CD14-positive monocyte (primary cell): ENCODE data around the gene E2F4. TPM values are rescaled to one million over a fixed set of nuclear protein-coding genes. Genes with fewer than 3 reads are reported as not detected.

Experiments
- DNase-seq, 3 donors: peaks; one replicate each; pipeline ENCODE4 v3.0.0-alpha.2; 2011 to 2022
- H2AFZ ChIP-seq: 2 replicates; pipeline ENCODE4 v1.6.0; 2012; ENCODE audit warnings: mild to moderate bottlenecking, low read depth, low read length, inconsistent platforms; ENCODE audit not compliant: insufficient read depth, poor library complexity, severe bottlenecking
- H3K27ac ChIP-seq, 2 donors: 1 replicate in 1 of 2; 2 replicates in 1 of 2; pipeline ENCODE4 v1.5.1; 2012 to 2013; ENCODE audit warnings: low read length in 2 of 2, control low read depth in 1 of 2, inconsistent platforms in 1 of 2, low read depth in 1 of 2, mild to moderate bottlenecking in 1 of 2
- H3K27me3 ChIP-seq, 2 donors: one replicate each; pipeline versions ENCODE4 v1.6.0 to v1.6.1; 2011 to 2013; ENCODE audit warnings: low read length in 2 of 2; ENCODE audit not compliant: control insufficient read depth in 2 of 2, insufficient read depth in 2 of 2
- H3K36me3 ChIP-seq, 2 donors: replicated peaks in 1 of 2; 1 replicate in 1 of 2; 2 replicates in 1 of 2; pipeline versions ENCODE4 v1.5.1 to v1.6.1; 2012 to 2013; ENCODE audit warnings: low read length in 2 of 2, control low read depth in 1 of 2, inconsistent platforms in 1 of 2, mild to moderate bottlenecking in 1 of 2; ENCODE audit not compliant: insufficient read depth in 2 of 2, control insufficient read depth in 1 of 2
- H3K4me1 ChIP-seq, 2 donors: 1 replicate in 1 of 2; 2 replicates in 1 of 2; pipeline versions ENCODE4 v1.5.1 to v1.6.1; 2012 to 2013; ENCODE audit warnings: low read length in 2 of 2, control low read depth in 1 of 2, inconsistent platforms in 1 of 2, mild to moderate bottlenecking in 1 of 2, moderate library complexity in 1 of 2; ENCODE audit not compliant: insufficient read depth in 2 of 2, control insufficient read depth in 1 of 2
- H3K4me2 ChIP-seq: replicated peaks from 2 replicates; pipeline ENCODE3; 2012; ENCODE audit warnings: low read length, moderate library complexity, mild to moderate bottlenecking; ENCODE audit not compliant: poor library complexity, severe bottlenecking; ENCODE audit errors: extremely low read depth
- H3K4me3 ChIP-seq, 3 experiments: fragments of 200-600 bp in 1 of 3; sonication (generic) in 1 of 3; replicated peaks in 1 of 3; 1 replicate in 2 of 3; 2 replicates in 1 of 3; pipeline ENCODE4 v1.5.1; 2011 to 2013; ENCODE audit warnings: low read length in 3 of 3, mild to moderate bottlenecking in 3 of 3, control low read depth in 2 of 3, low read depth in 2 of 3, inconsistent platforms in 1 of 3, moderate library complexity in 1 of 3
- H3K79me2 ChIP-seq: 2 replicates; pipeline ENCODE4 v1.6.0; 2012; ENCODE audit warnings: mild to moderate bottlenecking, control low read depth, inconsistent platforms, low read length, moderate library complexity; ENCODE audit not compliant: insufficient read depth
- H3K9ac ChIP-seq: 2 replicates; pipeline ENCODE4 v1.6.0; 2017; ENCODE audit warnings: low read length, mild to moderate bottlenecking; ENCODE audit not compliant: insufficient read depth, poor library complexity, severe bottlenecking
- H3K9me3 ChIP-seq, 2 donors: replicated peaks in 1 of 2; 1 replicate in 1 of 2; 2 replicates in 1 of 2; pipeline versions ENCODE4 v1.5.1 to v1.6.1; 2012 to 2013; ENCODE audit warnings: low read length in 2 of 2, control low read depth in 1 of 2; ENCODE audit not compliant: control insufficient read depth in 1 of 2, insufficient read depth in 1 of 2
- H4K20me1 ChIP-seq: 2 replicates; pipeline ENCODE4 v1.6.0; 2012; ENCODE audit warnings: mild to moderate bottlenecking, low read length, control low read depth, moderate library complexity; ENCODE audit not compliant: insufficient read depth
- H3K27ac Mint-ChIP-seq, 7 donors: one replicate each; pipeline ENCODE4 v1.8.0; 2020; ENCODE audit warnings: mild to moderate bottlenecking in 7 of 7, mixed read lengths in 7 of 7, moderate library complexity in 6 of 7, inconsistent platforms in 2 of 7
- H3K27me3 Mint-ChIP-seq, 3 donors: one replicate each; pipeline ENCODE4 v1.8.0; 2021 to 2022; ENCODE audit warnings: low read depth in 3 of 3, mild to moderate bottlenecking in 3 of 3, mixed read lengths in 3 of 3, moderate library complexity in 3 of 3, inconsistent platforms in 1 of 3
- H3K36me3 Mint-ChIP-seq, 2 donors: one replicate each; pipeline ENCODE4 v1.8.0; 2020; ENCODE audit warnings: mixed read lengths in 2 of 2, inconsistent platforms in 1 of 2, mild to moderate bottlenecking in 1 of 2
- H3K4me1 Mint-ChIP-seq: one replicate; pipeline ENCODE4 v1.8.0; 2020; ENCODE audit warnings: mild to moderate bottlenecking, mixed read lengths
- H3K4me3 Mint-ChIP-seq, 2 donors: one replicate each; pipeline ENCODE4 v1.8.0; 2020; ENCODE audit warnings: mild to moderate bottlenecking in 2 of 2, mixed read lengths in 2 of 2, moderate library complexity in 1 of 2
- H3K9me3 Mint-ChIP-seq, 7 donors: one replicate each; pipeline ENCODE4 v1.8.0; 2020 to 2022; ENCODE audit warnings: mixed read lengths in 7 of 7, mild to moderate bottlenecking in 6 of 7, moderate library complexity in 6 of 7, inconsistent platforms in 2 of 7
- WGBS: methylation state at CpG from one replicate; pipeline ENCODE4 v1.1.5; 2013; ENCODE audit warnings: missing lambda C conversion rate; ENCODE audit not compliant: insufficient coverage; 5-methylcytosine and 5-hydroxymethylcytosine counted together
- intact Hi-C, 2 donors: fragments of 100-400 bp; cut with micrococcal nuclease; formaldehyde crosslinking; loops; one replicate each; pipeline versions ENCODE4 v1.15.0 to v1.15.1; 2023
- polyA plus RNA-seq, 3 donors: library from polyadenylated mRNA; depleted of rRNA in 1 of 3; unstranded in 2 of 3; stranded (reverse) in 1 of 3; fragments of 300-500 nt in 2 of 3; fragments of >200 nt in 1 of 3; fragmentation: Illumina TruSeq in 2 of 3; gene quantifications; 1 replicate in 2 of 3; 2 replicates in 1 of 3; pipeline ENCODE4 v1.2.3, GENCODE V29; 2012 to 2021
- TF ChIP-seq, protein P1 (sequence below): fragments of 200-600 bp; IDR thresholded peaks from one replicate; pipeline ENCODE4 v1.8.0; 2022; ENCODE audit warnings: antibody characterized with exemption, mild to moderate bottlenecking

The E2F4 gene
- polyA plus RNA-seq, 3 donors, result 53.1 to 191 (median 61.5) TPM

DNA sequence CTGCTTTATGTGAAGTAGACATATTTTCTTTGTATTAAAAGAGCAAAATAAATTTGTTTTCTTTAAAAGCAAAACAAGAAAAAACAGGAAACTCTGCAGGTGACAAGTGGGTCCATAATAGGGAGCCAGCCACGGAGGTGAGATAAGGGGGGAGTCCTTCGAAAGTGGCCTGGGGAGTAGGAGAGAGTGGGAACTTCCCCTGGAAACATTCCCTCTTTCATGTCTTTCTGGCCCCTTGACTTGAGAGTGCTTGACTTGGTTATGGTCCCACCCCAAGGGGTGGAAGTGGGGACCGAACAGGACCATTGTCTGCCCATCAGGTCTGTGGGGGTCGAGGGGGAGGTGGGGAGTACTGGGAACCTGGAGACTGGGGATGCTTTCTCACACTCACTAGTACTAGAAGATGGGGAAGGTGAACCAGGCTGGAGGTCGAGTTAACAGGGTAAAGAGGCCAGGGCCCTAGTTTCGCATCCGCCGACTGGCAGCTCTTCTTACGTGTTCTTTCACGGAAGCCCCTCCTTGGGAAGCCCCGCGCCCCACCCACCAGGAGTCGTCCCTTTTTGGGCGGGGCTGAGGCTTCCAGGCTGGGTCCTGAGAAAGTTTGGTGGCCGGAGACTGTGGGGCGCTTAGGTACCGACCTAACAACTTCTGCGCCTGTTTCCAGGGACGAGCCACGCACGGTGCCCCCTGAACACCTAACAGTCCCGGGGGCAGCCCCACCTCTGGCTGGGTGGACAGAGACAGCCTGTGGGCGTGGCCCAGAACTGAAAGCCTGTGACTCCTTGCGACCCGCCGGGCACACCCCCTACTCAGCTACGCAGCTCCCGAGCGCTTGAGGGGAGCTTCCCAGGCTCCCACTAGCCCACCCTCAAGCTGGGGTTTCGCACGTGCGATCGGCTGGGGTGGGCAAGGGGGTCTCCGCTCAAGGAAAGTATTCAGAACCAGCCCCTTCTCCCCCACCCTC is 33.0 kb upstream of the E2F4 start:
- H3K4me1 ChIP-seq, result peaks cover 61 to 72% of the 10 kb centered on the region in 2 donors
- intact Hi-C loops, result loop anchor here (5.0 kb wide), 2 partner anchors 142 to 202 kb away; no protein-coding TSS in a partner anchor
- peak overlapping the region; percentile 89 for H2AFZ ChIP-seq
- H3K4me1 Mint-ChIP-seq, result peaks cover 61% of the 10 kb centered on the region
- peak overlapping the region; percentile 94 for H3K9ac ChIP-seq
- peak overlapping the region; percentile 91 to 92 for H3K4me3 Mint-ChIP-seq
- peaks cover 47 to 64% (median 54%) of the 10 kb centered on the region in 3 donors for H3K27me3 Mint-ChIP-seq
- peak; percentile 53 to 84 (median 68) for DNase-seq
- TF ChIP-seq, protein P1, sequence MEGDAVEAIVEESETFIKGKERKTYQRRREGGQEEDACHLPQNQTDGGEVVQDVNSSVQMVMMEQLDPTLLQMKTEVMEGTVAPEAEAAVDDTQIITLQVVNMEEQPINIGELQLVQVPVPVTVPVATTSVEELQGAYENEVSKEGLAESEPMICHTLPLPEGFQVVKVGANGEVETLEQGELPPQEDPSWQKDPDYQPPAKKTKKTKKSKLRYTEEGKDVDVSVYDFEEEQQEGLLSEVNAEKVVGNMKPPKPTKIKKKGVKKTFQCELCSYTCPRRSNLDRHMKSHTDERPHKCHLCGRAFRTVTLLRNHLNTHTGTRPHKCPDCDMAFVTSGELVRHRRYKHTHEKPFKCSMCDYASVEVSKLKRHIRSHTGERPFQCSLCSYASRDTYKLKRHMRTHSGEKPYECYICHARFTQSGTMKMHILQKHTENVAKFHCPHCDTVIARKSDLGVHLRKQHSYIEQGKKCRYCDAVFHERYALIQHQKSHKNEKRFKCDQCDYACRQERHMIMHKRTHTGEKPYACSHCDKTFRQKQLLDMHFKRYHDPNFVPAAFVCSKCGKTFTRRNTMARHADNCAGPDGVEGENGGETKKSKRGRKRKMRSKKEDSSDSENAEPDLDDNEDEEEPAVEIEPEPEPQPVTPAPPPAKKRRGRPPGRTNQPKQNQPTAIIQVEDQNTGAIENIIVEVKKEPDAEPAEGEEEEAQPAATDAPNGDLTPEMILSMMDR, result no peak
- WGBS, result 2% methylated on average over 20 of the region's 34 CpGs
- H3K27ac Mint-ChIP-seq, result peak overlapping the region; percentile 74 to 95 (median 86)
- peak overlapping the region; percentile 69 to 99 (median 83) for H3K4me3 ChIP-seq
- H3K27me3 ChIP-seq, result peaks cover 21 to 45% of the 10 kb centered on the region in 2 donors
- peaks cover 84% of the 10 kb centered on the region for H4K20me1 ChIP-seq
- peak overlapping the region; percentile 67 to 93 for H3K27ac ChIP-seq
- H3K9me3 ChIP-seq, result peaks cover 0 to 15% of the 10 kb centered on the region in 2 donors
- peaks cover 0 to 16% (median 8%) of the 10 kb centered on the region in 7 donors for H3K9me3 Mint-ChIP-seq
- H3K36me3 ChIP-seq, result no peaks in the 10 kb centered on the region
- peak overlapping the region; percentile 99 for H3K4me2 ChIP-seq
- peaks cover 10 to 11% of the 10 kb centered on the region in 2 donors for H3K36me3 Mint-ChIP-seq
- no peaks in the 10 kb centered on the region for H3K79me2 ChIP-seq

DNA sequence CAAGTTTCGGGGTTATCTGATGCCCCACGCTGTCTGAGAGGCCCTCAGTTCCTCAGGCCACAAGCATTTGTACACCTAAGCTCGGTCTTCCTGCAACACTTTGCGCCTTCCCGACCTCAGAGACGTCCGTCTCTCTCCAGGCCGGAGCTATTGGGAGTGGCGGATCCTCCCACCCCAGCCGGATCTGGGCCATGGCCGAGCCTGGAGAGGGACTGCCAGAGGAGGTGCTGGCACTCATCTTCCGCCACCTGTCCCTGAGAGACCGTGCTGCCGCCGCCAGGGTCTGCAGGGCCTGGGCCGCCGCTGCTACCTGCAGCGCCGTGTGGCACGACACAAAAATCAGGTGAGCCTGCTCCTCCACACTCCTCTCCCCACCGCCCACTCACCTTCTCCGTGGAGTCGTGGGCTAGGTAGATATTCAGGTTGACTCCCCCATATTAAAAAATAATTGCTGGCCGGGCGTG is 30.3 kb upstream of the E2F4 start:
- Histone ChIP-seq H3K4me2 (peak overlapping the region; percentile 99), H3K27ac (no peak overlapping the region), H3K79me2 (no peaks in the 10 kb centered on the region), H2AFZ (no peak overlapping the region), H3K9me3 (peaks cover 0 to 35% of the 10 kb centered on the region in 2 donors), H3K36me3 (no peaks in the 10 kb centered on the region), H3K27me3 (peaks cover 42 to 49% of the 10 kb centered on the region in 2 donors), H3K4me1 (peaks cover 70 to 78% of the 10 kb centered on the region in 2 donors), H3K4me3 (peak overlapping the region in 1 of 3 experiments; percentile 99), H3K9ac (no peak overlapping the region), H4K20me1 (peaks cover 78% of the 10 kb centered on the region)
- peaks cover 59% of the 10 kb centered on the region for H3K4me1 Mint-ChIP-seq
- intact Hi-C loops, result loop anchor here in 1 of 2 donors (2.0 kb wide), 1 partner anchor 31 kb away; the partner anchor contains the start of gene E2F4
- H3K27me3 Mint-ChIP-seq, result peaks cover 47 to 65% (median 61%) of the 10 kb centered on the region in 3 donors
- 62% methylated on average over 25 of the region's 25 CpGs for WGBS
- TF ChIP-seq, protein P1, result no peak
- peaks cover 0 to 28% (median 14%) of the 10 kb centered on the region in 7 donors for H3K9me3 Mint-ChIP-seq
- peak overlapping the region in 1 of 7 donors; percentile 30 for H3K27ac Mint-ChIP-seq
- H3K4me3 Mint-ChIP-seq, result peak overlapping the region in 1 of 2 donors; percentile 92
- peaks cover 7 to 13% of the 10 kb centered on the region in 2 donors for H3K36me3 Mint-ChIP-seq
- DNase-seq, result no peak
